Rectal smooth muscle tissue (tissue), 1 donor: ENCODE results near the gene AKAIN1.

Experiments
- H3K27ac ChIP-seq: one replicate; pipeline ENCODE4 v1.7.0; 2013; ENCODE audit warnings: low read depth, low read length, inconsistent platforms
- H3K27me3 ChIP-seq: one replicate; pipeline ENCODE4 v1.7.0; 2013; ENCODE audit warnings: low read length; ENCODE audit not compliant: control insufficient read depth, insufficient read depth
- H3K36me3 ChIP-seq: one replicate; pipeline ENCODE4 v1.7.0; 2013; ENCODE audit warnings: low read length; ENCODE audit not compliant: control insufficient read depth, insufficient read depth
- H3K4me1 ChIP-seq: one replicate; pipeline ENCODE4 v1.7.0; 2013; ENCODE audit warnings: low read length; ENCODE audit not compliant: control insufficient read depth, insufficient read depth
- H3K4me3 ChIP-seq: one replicate; pipeline ENCODE4 v1.7.0; 2013; ENCODE audit warnings: low read length
- H3K9ac ChIP-seq: one replicate; pipeline ENCODE4 v1.7.0; 2013; ENCODE audit warnings: low read length

Gene AKAIN1

DNA sequence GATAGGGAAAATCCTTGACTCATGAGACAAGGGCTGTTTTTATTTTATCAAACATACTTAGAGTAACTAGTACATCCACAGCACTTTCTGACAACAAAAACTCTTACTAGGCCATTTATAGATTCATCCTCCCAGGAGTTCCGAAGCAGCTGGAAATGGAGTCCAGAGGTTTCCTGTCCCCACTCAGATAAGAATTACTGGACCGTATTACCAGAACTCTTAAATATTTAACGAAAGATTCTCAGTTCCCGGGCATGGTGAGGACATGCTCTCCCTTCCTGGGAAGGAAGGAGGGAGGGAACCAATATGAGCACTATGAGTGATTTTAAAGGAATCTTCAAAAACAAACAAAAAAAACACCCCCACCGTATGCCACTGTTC, 41.2 kb downstream of the AKAIN1 start:
- H3K27me3 ChIP-seq, result no peaks in the 10 kb centered on the region
- H3K4me1 ChIP-seq, result no peaks in the 10 kb centered on the region
- H3K4me3 ChIP-seq, result no peak overlapping the region
- H3K9ac ChIP-seq, result no peak overlapping the region
- no peaks in the 10 kb centered on the region for H3K36me3 ChIP-seq
- no peak overlapping the region for H3K27ac ChIP-seq

DNA sequence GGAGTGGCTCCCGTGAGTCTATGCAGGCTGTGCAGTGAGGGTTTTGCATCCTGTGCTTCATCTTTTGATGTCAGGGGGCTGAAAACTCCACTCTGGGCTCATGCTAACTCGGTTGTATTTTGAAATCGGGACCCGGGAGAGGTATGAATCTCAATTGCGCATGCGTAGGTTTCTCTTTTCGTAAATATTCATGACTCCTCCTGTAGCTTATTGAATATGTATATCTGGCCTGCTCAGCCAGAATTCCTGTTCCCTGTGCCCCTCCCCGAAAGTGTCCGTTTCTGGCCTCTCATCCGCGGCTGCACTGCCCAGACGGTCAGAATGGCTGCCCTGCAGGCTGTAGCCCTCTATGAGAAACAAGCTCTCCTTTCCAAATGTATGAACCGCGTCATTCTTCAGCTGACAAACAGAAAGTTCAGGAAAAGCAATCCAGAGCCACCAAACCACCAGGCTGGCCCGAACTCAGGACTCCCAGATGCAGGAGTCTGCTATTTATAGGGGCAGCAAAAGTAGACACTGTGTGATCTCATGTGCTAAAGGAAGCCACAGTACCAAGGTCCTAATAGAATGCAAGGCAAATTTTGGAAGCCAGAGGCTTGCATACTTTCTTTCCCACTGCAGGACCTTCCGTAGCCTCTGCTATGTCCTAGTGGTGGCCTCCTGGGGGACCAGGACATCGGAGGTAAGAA, 41.7 kb downstream of the AKAIN1 start:
- Histone ChIP-seq H3K27ac (no peak overlapping the region), H3K4me3 (no peak overlapping the region), H3K27me3 (no peaks in the 10 kb centered on the region), H3K4me1 (no peaks in the 10 kb centered on the region), H3K36me3 (no peaks in the 10 kb centered on the region), H3K9ac (no peak overlapping the region)

DNA sequence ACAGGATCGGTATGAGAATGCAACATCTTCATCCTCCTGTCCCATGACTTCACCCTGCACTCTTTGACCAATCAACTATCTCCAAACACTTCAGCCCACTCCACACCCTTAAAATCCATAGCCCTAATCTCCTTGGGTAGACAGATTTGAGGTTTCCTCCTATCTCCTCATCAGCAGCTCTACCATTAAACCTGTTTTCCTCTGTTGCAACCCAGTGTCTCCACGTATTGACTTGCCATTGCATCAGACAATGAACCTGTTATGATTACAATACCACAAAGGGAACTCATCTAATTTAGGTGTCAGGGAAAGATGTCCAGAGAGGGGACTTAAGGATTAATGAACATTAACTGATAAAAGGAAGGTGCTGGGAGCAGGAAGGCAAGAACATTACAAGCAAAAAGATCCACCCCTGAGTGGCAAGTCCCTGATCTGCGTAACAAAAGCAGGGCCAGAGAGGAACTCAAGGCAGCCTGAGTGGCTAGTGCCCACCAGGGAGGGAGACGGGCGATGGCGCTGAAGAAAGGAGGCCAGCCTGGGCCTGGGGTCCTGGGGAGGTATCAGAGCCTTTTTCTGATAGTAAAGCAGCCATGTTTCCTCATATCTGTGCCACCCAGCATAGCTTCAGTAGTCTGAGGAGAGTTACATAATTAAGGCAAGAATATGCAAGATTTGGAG, 44.6 kb downstream of the AKAIN1 start:
- Histone ChIP-seq H3K4me3 (no peak overlapping the region), H3K27me3 (no peaks in the 10 kb centered on the region), H3K27ac (no peak overlapping the region), H3K36me3 (no peaks in the 10 kb centered on the region), H3K9ac (no peak overlapping the region), H3K4me1 (no peaks in the 10 kb centered on the region)

DNA sequence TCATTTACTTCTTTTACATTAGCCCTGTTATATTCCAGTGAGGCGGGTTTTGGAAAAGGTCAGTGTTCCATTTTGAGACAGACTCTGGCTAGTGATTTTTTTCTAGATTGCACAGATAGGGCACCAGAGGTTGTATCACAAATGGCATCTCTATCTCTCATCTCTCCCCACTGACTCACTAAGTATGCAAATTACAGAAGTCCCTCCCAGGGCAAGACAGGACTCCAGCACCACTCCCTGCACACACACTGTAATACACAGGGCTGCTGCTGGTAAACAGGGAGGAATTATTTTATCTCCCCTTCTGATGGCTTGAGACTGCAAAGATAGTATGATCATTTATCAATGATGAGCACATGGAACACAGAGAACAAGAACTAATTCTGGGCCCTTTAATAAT, 46.2 kb downstream of the AKAIN1 start:
- no peaks in the 10 kb centered on the region for H3K4me1 ChIP-seq
- no peaks in the 10 kb centered on the region for H3K27me3 ChIP-seq
- no peak overlapping the region for H3K4me3 ChIP-seq
- no peak overlapping the region for H3K27ac ChIP-seq
- H3K36me3 ChIP-seq, result no peaks in the 10 kb centered on the region
- no peak overlapping the region for H3K9ac ChIP-seq

DNA sequence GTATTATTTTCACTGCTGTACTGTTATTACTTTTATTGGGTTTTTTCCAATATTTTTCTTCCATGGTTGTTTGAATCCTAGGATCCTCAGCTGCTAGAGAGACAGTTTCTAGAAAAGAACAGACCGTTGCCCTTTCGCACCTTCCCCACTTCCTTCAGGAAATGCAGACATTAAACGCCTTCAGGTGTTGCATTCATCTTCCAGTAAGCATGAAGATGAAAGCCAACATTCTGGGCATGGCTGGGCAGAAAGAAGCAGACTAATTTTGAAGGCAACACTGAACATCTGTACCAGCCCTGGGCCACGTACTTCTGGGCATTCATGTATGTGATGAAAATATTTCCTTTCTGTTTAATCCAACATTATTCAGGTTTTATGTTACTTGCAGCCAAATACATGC, 51.0 kb downstream of the AKAIN1 start:
- Histone ChIP-seq H3K4me3 (no peak overlapping the region), H3K27me3 (no peaks in the 10 kb centered on the region), H3K27ac (no peak overlapping the region), H3K9ac (no peak overlapping the region), H3K36me3 (no peaks in the 10 kb centered on the region), H3K4me1 (no peaks in the 10 kb centered on the region)

DNA sequence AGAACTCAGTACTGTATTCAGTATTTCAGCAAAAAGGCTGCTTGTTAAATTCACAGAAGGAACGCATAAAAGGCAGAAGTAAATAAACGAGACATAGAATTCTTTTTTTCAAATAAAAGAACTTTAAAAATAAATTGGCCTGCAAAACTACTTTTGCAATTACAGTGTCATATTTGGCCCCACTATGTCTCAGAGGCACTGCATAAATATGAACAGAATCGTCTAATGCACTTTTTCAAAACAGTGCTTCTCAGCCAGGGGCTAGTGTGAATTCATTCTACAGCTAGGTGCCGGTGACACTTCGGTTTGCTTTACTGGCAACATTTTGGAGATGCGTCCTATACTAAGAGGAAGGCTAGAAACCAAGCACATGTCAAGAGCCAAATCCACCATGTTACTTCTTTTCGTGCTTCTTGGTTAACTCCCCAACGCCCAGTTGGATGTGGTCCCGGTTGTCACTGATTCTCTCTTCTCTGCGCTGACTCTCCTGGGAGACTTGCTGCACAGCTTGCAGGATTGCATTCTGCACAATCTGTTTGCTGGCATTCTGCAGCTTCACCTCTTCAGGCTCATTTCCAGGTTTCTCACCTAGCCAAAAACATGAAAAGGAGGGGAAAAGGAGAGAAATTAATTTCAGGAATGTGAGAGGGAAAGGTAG, 51.8 kb downstream of the AKAIN1 start:
- Histone ChIP-seq H3K27ac (no peak overlapping the region), H3K36me3 (no peaks in the 10 kb centered on the region), H3K4me1 (no peaks in the 10 kb centered on the region), H3K27me3 (no peaks in the 10 kb centered on the region), H3K4me3 (no peak overlapping the region), H3K9ac (no peak overlapping the region)

DNA sequence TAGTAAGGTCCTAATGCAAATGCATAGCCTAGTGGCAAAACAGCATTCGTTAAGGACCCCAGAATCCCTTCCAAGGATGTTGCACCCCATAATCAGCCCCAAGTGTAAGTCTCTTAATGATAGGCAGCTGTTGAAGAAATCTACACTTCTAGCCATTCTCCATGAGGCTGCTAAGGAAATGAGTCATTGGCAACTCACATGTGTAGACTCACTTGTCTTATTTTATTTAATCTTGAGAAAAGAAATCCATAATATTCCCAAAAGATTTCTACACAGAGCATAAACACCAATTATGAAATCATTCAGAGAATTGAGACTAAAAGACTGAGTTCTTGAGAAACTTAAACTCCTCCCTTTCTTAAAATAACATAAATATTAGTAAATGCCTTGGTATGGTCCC, 52.4 kb downstream of the AKAIN1 start:
- Histone ChIP-seq H3K9ac (no peak overlapping the region), H3K36me3 (no peaks in the 10 kb centered on the region), H3K4me3 (no peak overlapping the region), H3K27ac (no peak overlapping the region), H3K27me3 (no peaks in the 10 kb centered on the region), H3K4me1 (no peaks in the 10 kb centered on the region)

DNA sequence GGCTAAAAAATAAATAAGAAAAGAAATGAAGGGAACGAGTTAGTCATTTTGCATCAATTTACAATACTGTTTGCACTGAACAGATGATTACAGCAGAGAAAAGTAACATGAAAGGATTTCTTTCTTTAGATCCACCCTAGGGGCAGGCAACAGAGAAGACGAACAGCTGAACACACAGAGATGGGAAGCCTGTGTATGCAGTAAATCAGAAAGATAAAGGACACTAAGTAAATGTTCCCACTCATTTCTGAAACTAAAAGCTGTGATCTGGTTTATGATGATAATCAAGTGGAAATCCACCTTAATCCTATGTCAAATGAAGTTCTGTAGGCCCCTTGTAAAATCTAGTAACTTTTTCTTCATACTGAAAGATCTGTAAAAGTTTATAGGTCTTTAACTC, 54.2 kb downstream of the AKAIN1 start:
- Histone ChIP-seq H3K27me3 (no peaks in the 10 kb centered on the region), H3K4me3 (no peak overlapping the region), H3K9ac (no peak overlapping the region), H3K4me1 (no peaks in the 10 kb centered on the region), H3K27ac (no peak overlapping the region), H3K36me3 (no peaks in the 10 kb centered on the region)

DNA sequence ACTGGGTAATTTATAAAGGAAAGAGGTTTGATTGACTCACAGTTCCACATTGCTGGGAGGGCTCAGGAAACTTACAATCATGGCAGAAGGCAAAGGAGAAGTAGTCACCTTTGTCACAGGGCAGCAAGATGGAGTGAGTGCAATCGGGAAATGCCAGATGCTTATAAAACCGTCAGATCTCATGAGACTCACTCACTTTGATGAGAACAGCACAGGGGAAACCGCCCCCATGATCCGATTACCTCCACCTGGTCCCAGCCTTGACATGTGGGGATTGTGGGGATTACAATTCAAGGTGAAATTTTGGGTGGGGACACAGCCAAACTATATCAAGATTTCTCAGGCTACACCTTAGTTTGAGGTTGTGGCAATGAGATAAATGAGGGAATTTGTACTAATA, 54.9 kb downstream of the AKAIN1 start:
- no peak overlapping the region for H3K9ac ChIP-seq
- no peak overlapping the region for H3K4me3 ChIP-seq
- H3K27ac ChIP-seq, result no peak overlapping the region
- no peaks in the 10 kb centered on the region for H3K36me3 ChIP-seq
- H3K4me1 ChIP-seq, result no peaks in the 10 kb centered on the region
- H3K27me3 ChIP-seq, result no peaks in the 10 kb centered on the region

DNA sequence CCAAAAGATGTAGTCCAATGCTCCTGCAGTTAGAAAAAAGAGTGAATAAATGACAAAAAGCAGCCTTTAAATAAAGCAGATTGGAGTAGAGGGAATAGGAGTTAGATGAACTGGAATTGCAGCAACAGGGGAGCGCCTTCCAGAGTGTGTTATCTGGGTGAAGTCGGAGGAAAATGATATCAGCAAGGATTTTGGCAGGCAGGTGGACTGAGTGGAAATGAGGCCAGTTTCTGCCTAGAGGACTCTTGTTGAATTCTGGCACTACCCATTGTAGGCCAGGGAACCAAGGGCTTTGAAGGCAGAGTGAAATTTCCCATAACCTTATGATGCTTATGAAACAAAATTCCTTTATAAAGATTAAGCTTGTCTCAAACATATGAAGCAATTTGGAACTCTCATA, 59.8 kb downstream of the AKAIN1 start:
- Histone ChIP-seq H3K36me3 (no peaks in the 10 kb centered on the region), H3K4me3 (no peak overlapping the region), H3K27me3 (no peaks in the 10 kb centered on the region), H3K27ac (no peak overlapping the region), H3K9ac (no peak overlapping the region), H3K4me1 (no peaks in the 10 kb centered on the region)

DNA sequence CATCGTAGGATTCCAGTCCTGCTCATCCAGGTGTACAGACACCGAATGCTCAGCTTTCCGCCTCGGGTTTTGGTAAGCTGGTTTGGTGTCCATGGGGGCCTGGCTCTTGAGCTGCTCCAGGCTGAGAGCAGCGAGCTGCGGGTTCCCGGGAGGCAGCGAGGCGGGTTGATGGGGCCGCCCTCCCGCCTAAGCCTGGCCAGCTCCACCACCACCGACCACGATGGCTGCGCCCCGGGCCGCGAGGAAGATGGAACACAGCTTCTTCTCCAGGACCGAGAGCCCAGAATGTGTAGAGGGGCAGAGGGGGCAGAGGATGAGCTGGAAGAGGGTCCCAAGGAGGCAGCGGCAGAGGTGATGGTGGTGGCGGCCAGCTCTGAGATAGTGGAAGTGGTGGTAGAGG, 64.1 kb downstream of the AKAIN1 start:
- Histone ChIP-seq H3K4me3 (no peak overlapping the region), H3K27me3 (no peaks in the 10 kb centered on the region), H3K9ac (no peak overlapping the region), H3K4me1 (no peaks in the 10 kb centered on the region), H3K36me3 (no peaks in the 10 kb centered on the region), H3K27ac (no peak overlapping the region)

DNA sequence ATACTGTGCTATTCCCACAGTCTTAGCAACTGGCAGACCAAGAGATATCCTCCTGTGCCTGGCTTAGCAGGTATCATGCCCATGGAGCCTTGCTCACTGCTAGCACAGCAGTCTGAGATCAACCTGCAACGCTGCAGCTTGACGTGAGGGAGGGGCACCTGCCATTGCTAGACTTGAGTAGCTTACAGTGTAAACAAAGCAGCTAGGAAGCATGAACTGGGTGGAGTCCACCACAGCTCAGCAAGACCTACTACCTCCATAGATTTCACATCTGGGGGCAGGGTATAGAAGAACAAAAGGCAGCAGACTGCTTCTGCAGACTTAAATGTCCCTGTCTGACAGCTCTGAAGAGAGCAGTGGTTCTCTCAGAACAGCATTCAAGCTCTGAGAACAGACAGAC, 74.8 kb downstream of the AKAIN1 start:
- no peaks in the 10 kb centered on the region for H3K36me3 ChIP-seq
- no peak overlapping the region for H3K9ac ChIP-seq
- H3K27ac ChIP-seq, result no peak overlapping the region
- H3K4me1 ChIP-seq, result no peaks in the 10 kb centered on the region
- H3K4me3 ChIP-seq, result no peak overlapping the region
- no peaks in the 10 kb centered on the region for H3K27me3 ChIP-seq

DNA sequence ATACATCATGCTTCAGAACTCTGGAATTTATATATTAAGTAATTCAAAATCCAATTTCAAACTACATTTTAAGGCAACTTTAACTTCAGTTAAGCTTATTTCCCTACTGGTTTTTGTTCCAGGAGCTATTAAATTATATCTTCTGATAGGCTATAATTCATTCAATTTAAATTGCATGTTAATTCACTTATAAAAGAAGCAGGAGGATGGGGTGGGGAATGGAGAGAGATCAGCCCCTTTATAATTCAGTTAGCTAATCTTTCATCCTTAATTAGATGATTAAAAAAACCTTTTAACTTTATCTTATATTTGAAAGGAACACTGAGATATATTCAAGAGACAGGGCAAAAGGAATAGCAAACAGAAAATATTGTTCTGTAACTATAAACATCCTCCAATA, 86.8 kb downstream of the AKAIN1 start:
- no peaks in the 10 kb centered on the region for H3K36me3 ChIP-seq
- no peaks in the 10 kb centered on the region for H3K27me3 ChIP-seq
- no peaks in the 10 kb centered on the region for H3K4me1 ChIP-seq
- H3K4me3 ChIP-seq, result no peak overlapping the region
- no peak overlapping the region for H3K27ac ChIP-seq
- no peak overlapping the region for H3K9ac ChIP-seq
